ENCODE measurements around the gene CAPN15.

CAPN15 gene

GRCh38 chr16:577796-578195 lies 50.3 kb downstream of the CAPN15 start:
- no peak for DNase-seq (ENCODE audit: low read depth in 3 of 3)

- no peak for DNase-seq (ENCODE audit: low read depth in 3 of 3)
Observed at GRCh38 chr16:578232-578869, 50.8 kb downstream of the CAPN15 start.

- peak in 2 of 3 experiments; percentile 35 to 65 for DNase-seq (ENCODE audit: low read depth in 3 of 3)
Observed at GRCh38 chr16:578870-579405, 51.4 kb downstream of the CAPN15 start.

GRCh38 chr16:580141-580945 lies 52.8 kb downstream of the CAPN15 start:
- no peak for DNase-seq (ENCODE audit: low read depth in 3 of 3)

GRCh38 chr16:580946-581498 lies 53.5 kb downstream of the CAPN15 start:
- no peak for DNase-seq (ENCODE audit: low read depth in 3 of 3)

- no peak for DNase-seq (ENCODE audit: low read depth in 3 of 3)
Observed at GRCh38 chr16:582218-582613, 54.7 kb downstream of the CAPN15 start.

GRCh38 chr16:582614-583331 lies 55.3 kb downstream of the CAPN15 start:
- no peak for DNase-seq (ENCODE audit: low read depth in 3 of 3)

GRCh38 chr16:583470-583814 lies 55.9 kb downstream of the CAPN15 start:
- no peak for DNase-seq (ENCODE audit: low read depth in 3 of 3)

GRCh38 chr16:583815-584591 lies 56.5 kb downstream of the CAPN15 start:
- DNase-seq (ENCODE audit: low read depth in 3 of 3), result no peak

GRCh38 chr16:585351-585750 lies 57.8 kb downstream of the CAPN15 start:
- no peak for DNase-seq (ENCODE audit: low read depth in 3 of 3)

- no peak for DNase-seq (ENCODE audit: low read depth in 3 of 3)
Observed at GRCh38 chr16:586047-586644, 58.6 kb downstream of the CAPN15 start.

- no peak for DNase-seq (ENCODE audit: low read depth in 3 of 3)
Observed at GRCh38 chr16:586645-587590, 59.4 kb downstream of the CAPN15 start.

- peak in 1 of 3 experiments; percentile 64 for DNase-seq (ENCODE audit: low read depth in 3 of 3)
Observed at GRCh38 chr16:588639-588888, 61.1 kb downstream of the CAPN15 start.

GRCh38 chr16:588889-589657 lies 61.6 kb downstream of the CAPN15 start:
- DNase-seq (ENCODE audit: low read depth in 3 of 3), result peak; percentile 94 to 97 (median 95)

GRCh38 chr16:589658-590187 lies 62.2 kb downstream of the CAPN15 start, which contains the start of gene RAB40C:
Gene RAB40C (plus strand): TSS chr16:590066. CDS start chr16:590292, 226 bp downstream.
- peak; percentile 97 to 99 (median 98) for DNase-seq (ENCODE audit: low read depth in 3 of 3)

- DNase-seq (ENCODE audit: low read depth in 3 of 3), result no peak
Observed at GRCh38 chr16:590188-590814, 62.8 kb downstream of the CAPN15 start.

GRCh38 chr16:590815-591200 lies 63.3 kb downstream of the CAPN15 start:
- DNase-seq (ENCODE audit: low read depth in 3 of 3), result no peak

- no peak for DNase-seq (ENCODE audit: low read depth in 3 of 3)
Observed at GRCh38 chr16:591231-591630, 63.7 kb downstream of the CAPN15 start.
